Right lobe of liver (tissue), 4 donors: ENCODE results near the gene LPAR1.

Source experiments
- POLR2A ChIP-seq: fragments of 450-650 bp; IDR thresholded peaks from one replicate; pipeline ENCODE4 v1.6.1; 2017; ENCODE audit warnings: antibody characterized with exemption, mild to moderate bottlenecking
- TF ChIP-seq, protein P1 (sequence below), 4 donors: fragments of 200-600 bp in 3 of 4; fragments of 450-650 bp in 1 of 4; IDR thresholded peaks; one replicate each; pipeline versions ENCODE4 v1.5.1 to v1.8.0; 2016 to 2022; ENCODE audit warnings: antibody characterized with exemption in 4 of 4, mild to moderate bottlenecking in 2 of 4
- donor health status: DM: no; HTN: no; CAD: no.
- donor health status: DM: no; HTN: no; CAD: no.
- donor health status: DM: no; HTN: yes; CAD: no.

DNA sequence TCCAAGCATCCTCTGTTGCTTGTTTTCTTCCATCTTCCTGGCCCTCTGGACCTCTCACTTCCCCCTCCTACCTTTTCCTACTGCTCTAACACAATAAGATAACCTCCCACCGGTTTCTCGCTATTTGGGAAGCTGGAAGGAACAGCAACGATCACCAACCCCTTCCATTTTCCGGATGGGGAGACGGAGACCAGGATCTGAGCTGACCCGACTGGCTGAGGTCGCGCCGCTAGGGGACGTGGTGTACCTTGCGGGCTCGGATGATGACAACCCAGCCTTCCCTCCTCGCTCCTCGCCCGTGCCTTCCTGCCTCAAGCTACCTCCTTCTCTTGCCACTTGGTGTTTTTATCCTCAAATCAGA lies 1.9 kb downstream of the LPAR1 start:
- TF ChIP-seq, protein P1, sequence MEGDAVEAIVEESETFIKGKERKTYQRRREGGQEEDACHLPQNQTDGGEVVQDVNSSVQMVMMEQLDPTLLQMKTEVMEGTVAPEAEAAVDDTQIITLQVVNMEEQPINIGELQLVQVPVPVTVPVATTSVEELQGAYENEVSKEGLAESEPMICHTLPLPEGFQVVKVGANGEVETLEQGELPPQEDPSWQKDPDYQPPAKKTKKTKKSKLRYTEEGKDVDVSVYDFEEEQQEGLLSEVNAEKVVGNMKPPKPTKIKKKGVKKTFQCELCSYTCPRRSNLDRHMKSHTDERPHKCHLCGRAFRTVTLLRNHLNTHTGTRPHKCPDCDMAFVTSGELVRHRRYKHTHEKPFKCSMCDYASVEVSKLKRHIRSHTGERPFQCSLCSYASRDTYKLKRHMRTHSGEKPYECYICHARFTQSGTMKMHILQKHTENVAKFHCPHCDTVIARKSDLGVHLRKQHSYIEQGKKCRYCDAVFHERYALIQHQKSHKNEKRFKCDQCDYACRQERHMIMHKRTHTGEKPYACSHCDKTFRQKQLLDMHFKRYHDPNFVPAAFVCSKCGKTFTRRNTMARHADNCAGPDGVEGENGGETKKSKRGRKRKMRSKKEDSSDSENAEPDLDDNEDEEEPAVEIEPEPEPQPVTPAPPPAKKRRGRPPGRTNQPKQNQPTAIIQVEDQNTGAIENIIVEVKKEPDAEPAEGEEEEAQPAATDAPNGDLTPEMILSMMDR (IDR thresholded peaks at IDR 0.05), result peak; percentile 14 to 27 (median 18)
- TF ChIP-seq POLR2A, result no peak
